Measurements from ENCODE around the gene RPE.

Gene RPE

GRCh38 chr2:209973328-209973727 is 29.1 kb upstream of the RPE start:
- Histone ChIP-seq H3K4me1 (no peaks in the 10 kb centered on the region), H3K4me3 (no peak overlapping the region), H3K27me3 (no peaks in the 10 kb centered on the region), H3K4me2 (no peak overlapping the region), H3K9ac (no peak overlapping the region), H3K9me3 (replicated peaks in 1 of 11) (no peaks in the 10 kb centered on the region), H3K36me3 (no peaks in the 10 kb centered on the region), H3K27ac (no peak overlapping the region), H4K20me1 (no peaks in the 10 kb centered on the region)
- no peak for TF ChIP-seq Cebpa-rat (IDR thresholded peaks at IDR 0.05)

GRCh38 chr2:209974576-209974975 is 27.9 kb upstream of the RPE start:
- Histone ChIP-seq H3K9me3 (replicated peaks in 1 of 11) (no peaks in the 10 kb centered on the region), H3K9ac (no peak overlapping the region), H3K4me2 (no peak overlapping the region), H3K27me3 (no peaks in the 10 kb centered on the region), H3K36me3 (no peaks in the 10 kb centered on the region), H3K4me1 (no peaks in the 10 kb centered on the region), H4K20me1 (no peaks in the 10 kb centered on the region), H3K4me3 (no peak overlapping the region), H3K27ac (no peak overlapping the region)
- no peak for TF ChIP-seq Cebpa-rat (IDR thresholded peaks at IDR 0.05)

GRCh38 chr2:209976698-209977385 is 25.6 kb upstream of the RPE start:
- H3K4me1 ChIP-seq: no peaks in the 10 kb centered on the region
- TF ChIP-seq Cebpa-rat (IDR thresholded peaks at IDR 0.05): no peak
- no peaks in the 10 kb centered on the region for H3K9me3 ChIP-seq (replicated peaks in 1 of 11)
- no peaks in the 10 kb centered on the region for H4K20me1 ChIP-seq
- H3K27ac ChIP-seq: no peak overlapping the region
- H3K36me3 ChIP-seq: no peaks in the 10 kb centered on the region
- no peak overlapping the region for H3K9ac ChIP-seq
- H3K4me2 ChIP-seq: no peak overlapping the region
- no peaks in the 10 kb centered on the region for H3K27me3 ChIP-seq
- H3K4me3 ChIP-seq: no peak overlapping the region

GRCh38 chr2:209977386-209978239 is 24.8 kb upstream of the RPE start:
- no peak for TF ChIP-seq Cebpa-rat (IDR thresholded peaks at IDR 0.05)
- Histone ChIP-seq H3K9me3 (replicated peaks in 1 of 11) (no peaks in the 10 kb centered on the region), H3K4me2 (no peak overlapping the region), H4K20me1 (no peaks in the 10 kb centered on the region), H3K9ac (no peak overlapping the region), H3K27ac (no peak overlapping the region), H3K36me3 (no peaks in the 10 kb centered on the region), H3K4me3 (no peak overlapping the region), H3K4me1 (no peaks in the 10 kb centered on the region), H3K27me3 (no peaks in the 10 kb centered on the region)

- Histone ChIP-seq H3K9ac (no peak overlapping the region), H4K20me1 (no peaks in the 10 kb centered on the region), H3K27ac (no peak overlapping the region), H3K4me1 (peaks cover 0 to 16% (median 0%) of the 10 kb centered on the region in 10 experiments; a peak in 7 of 20 replicates), H3K9me3 (replicated peaks in 1 of 11) (no peaks in the 10 kb centered on the region), H3K4me3 (no peak overlapping the region), H3K4me2 (no peak overlapping the region), H3K36me3 (no peaks in the 10 kb centered on the region), H3K27me3 (no peaks in the 10 kb centered on the region)
- TF ChIP-seq Cebpa-rat (IDR thresholded peaks at IDR 0.05): no peak
Observed at GRCh38 chr2:209984291-209984690, 18.1 kb upstream of the RPE start.

- H3K36me3 ChIP-seq: no peaks in the 10 kb centered on the region
- peak overlapping the region in 4 of 11 experiments; percentile 20 to 48 (median 36); a peak in 6 of 22 replicates for H3K27ac ChIP-seq
- H3K4me2 ChIP-seq: peak overlapping the region in 5 of 11 experiments; percentile 34 to 71 (median 57); a peak in 9 of 22 replicates
- H3K4me1 ChIP-seq: peaks cover 0 to 16% (median 0%) of the 10 kb centered on the region in 10 experiments; a peak in 7 of 20 replicates
- no peak for TF ChIP-seq Cebpa-rat (IDR thresholded peaks at IDR 0.05)
- no peak overlapping the region for H3K4me3 ChIP-seq
- H3K27me3 ChIP-seq: no peaks in the 10 kb centered on the region
- no peaks in the 10 kb centered on the region for H3K9me3 ChIP-seq (replicated peaks in 1 of 11)
- H3K9ac ChIP-seq: no peak overlapping the region
- H4K20me1 ChIP-seq: no peaks in the 10 kb centered on the region
Observed at GRCh38 chr2:209985874-209986273, 16.6 kb upstream of the RPE start.

GRCh38 chr2:209986415-209986814 is 16.0 kb upstream of the RPE start:
- Histone ChIP-seq H4K20me1 (no peaks in the 10 kb centered on the region), H3K4me1 (peaks cover 0 to 16% (median 0%) of the 10 kb centered on the region in 10 experiments; a peak in 7 of 20 replicates), H3K4me3 (no peak overlapping the region), H3K27me3 (no peaks in the 10 kb centered on the region), H3K36me3 (no peaks in the 10 kb centered on the region), H3K27ac (peak overlapping the region in 4 of 11 experiments; percentile 20 to 48 (median 36); a peak in 6 of 22 replicates), H3K4me2 (peak overlapping the region in 5 of 11 experiments; percentile 34 to 71 (median 57); a peak in 9 of 22 replicates), H3K9ac (no peak overlapping the region), H3K9me3 (replicated peaks in 1 of 11) (no peaks in the 10 kb centered on the region)
- no peak for TF ChIP-seq Cebpa-rat (IDR thresholded peaks at IDR 0.05)

GRCh38 chr2:209988010-209988409 is 14.4 kb upstream of the RPE start:
- Histone ChIP-seq H3K9ac (no peak overlapping the region), H4K20me1 (no peaks in the 10 kb centered on the region), H3K9me3 (replicated peaks in 1 of 11) (no peaks in the 10 kb centered on the region), H3K36me3 (no peaks in the 10 kb centered on the region), H3K4me3 (no peak overlapping the region), H3K27me3 (no peaks in the 10 kb centered on the region), H3K27ac (no peak overlapping the region), H3K4me1 (peaks cover 0 to 16% (median 0%) of the 10 kb centered on the region in 10 experiments; a peak in 7 of 20 replicates), H3K4me2 (no peak overlapping the region)
- TF ChIP-seq Cebpa-rat (IDR thresholded peaks at IDR 0.05): no peak

- Histone ChIP-seq H3K27ac (no peak overlapping the region), H3K9ac (no peak overlapping the region), H4K20me1 (no peaks in the 10 kb centered on the region), H3K36me3 (no peaks in the 10 kb centered on the region), H3K9me3 (replicated peaks in 1 of 11) (no peaks in the 10 kb centered on the region), H3K4me2 (no peak overlapping the region), H3K27me3 (no peaks in the 10 kb centered on the region), H3K4me3 (no peak overlapping the region), H3K4me1 (peaks cover 0 to 12% (median 0%) of the 10 kb centered on the region in 10 experiments; a peak in 7 of 20 replicates)
- TF ChIP-seq Cebpa-rat (IDR thresholded peaks at IDR 0.05): no peak
Observed at GRCh38 chr2:209990838-209991237, 11.6 kb upstream of the RPE start.

All from BLaER1 treated with 17β-estradiol and CSF1 and Interleukin-3, amounts not matched to agents 10 nM and 100 nM (cell line).